SU-DHL-6 (cell line): ENCODE data around the gene HERC3.

ENCODE experiments used
- H2AFZ ChIP-seq: fragments of 200-600 bp; sonication (generic); 2 replicates; pipeline ENCODE4 v1.6.1; 2014; ENCODE audit warnings: low read depth, mild to moderate bottlenecking, moderate library complexity, mixed read lengths, antibody characterized with exemption, low read length; ENCODE audit not compliant: severe bottlenecking
- H3F3A ChIP-seq: fragments of 200-600 bp; shearing (Covaris generic); 2 replicates; pipeline ENCODE4 v1.6.0; 2016; ENCODE audit warnings: antibody characterized with exemption, mild to moderate bottlenecking; ENCODE audit not compliant: insufficient read depth
- H3K27ac ChIP-seq: fragments of 200-600 bp; sonication (generic); 2 replicates; pipeline ENCODE4 v1.5.1; 2016; ENCODE audit warnings: low read depth, mild to moderate bottlenecking, low read length, moderate library complexity, mixed read lengths
- H3K27me3 ChIP-seq: fragments of 200-600 bp; sonication (generic), shearing (Covaris generic); 2 replicates; pipeline ENCODE4 v1.6.0; 2014; ENCODE audit warnings: mild to moderate bottlenecking, low read length
- H3K36me3 ChIP-seq: fragments of 200-600 bp; sonication (generic); 2 replicates; pipeline ENCODE4 v1.6.1; 2014; ENCODE audit warnings: mild to moderate bottlenecking, low read length, mixed read lengths
- H3K4me2 ChIP-seq: fragments of 300-600, 200-600 bp; shearing (Covaris generic), sonication (generic); 2 replicates; pipeline ENCODE4 v1.6.0; 2014; ENCODE audit warnings: low read length, low read depth, mild to moderate bottlenecking; ENCODE audit not compliant: poor library complexity, severe bottlenecking
- H3K4me3 ChIP-seq: fragments of 200-600 bp; sonication (generic); 2 replicates; pipeline ENCODE4 v1.5.1; 2014; ENCODE audit warnings: antibody characterized with exemption, low read length, mild to moderate bottlenecking, mixed read lengths; ENCODE audit not compliant: insufficient read depth, poor library complexity, severe bottlenecking
- H3K79me2 ChIP-seq: fragments of 200-600 bp; sonication (generic); 2 replicates; pipeline ENCODE4 v1.6.1; 2014; ENCODE audit warnings: mild to moderate bottlenecking, low read length, moderate library complexity; ENCODE audit not compliant: insufficient read depth
- H3K9ac ChIP-seq: fragments of 200-600 bp; sonication (generic); 2 replicates; pipeline ENCODE4 v1.7.0; 2014; ENCODE audit warnings: mild to moderate bottlenecking, low read length
- H3K9me2 ChIP-seq: fragments of 200-600 bp; sonication (generic); replicated peaks from 2 replicates; pipeline ENCODE4 v1.6.1; 2014; ENCODE audit warnings: low read length; ENCODE audit not compliant: insufficient read depth
- H3K9me3 ChIP-seq: fragments of 200-600 bp; sonication (generic); 2 replicates; pipeline ENCODE4 v1.6.1; 2014; ENCODE audit warnings: low read length, mixed read lengths; ENCODE audit not compliant: insufficient read depth
- H4K20me1 ChIP-seq: fragments of 200-600 bp; sonication (generic); 2 replicates; pipeline ENCODE4 v1.6.1; 2014; ENCODE audit warnings: low read depth, mild to moderate bottlenecking, antibody characterized with exemption, low read length, moderate library complexity, mixed read lengths
- EZH2phosphoT487 ChIP-seq: fragments of 200-600 bp; sonication (generic), shearing (Covaris generic); conservative IDR thresholded peaks from 2 replicates; pipeline ENCODE4 v1.6.1; 2018; ENCODE audit warnings: mild to moderate bottlenecking, antibody characterized with exemption, low read length, moderate library complexity, mixed read lengths
- TF ChIP-seq, protein P1 (sequence below): fragments of 200-600 bp; sonication (generic); IDR thresholded peaks from one replicate; pipeline ENCODE4 v1.5.1; 2017; ENCODE audit warnings: antibody characterized with exemption, mild to moderate bottlenecking, low read length, moderate library complexity; ENCODE audit not compliant: insufficient read depth, poor library complexity, severe bottlenecking

HERC3 gene

DNA sequence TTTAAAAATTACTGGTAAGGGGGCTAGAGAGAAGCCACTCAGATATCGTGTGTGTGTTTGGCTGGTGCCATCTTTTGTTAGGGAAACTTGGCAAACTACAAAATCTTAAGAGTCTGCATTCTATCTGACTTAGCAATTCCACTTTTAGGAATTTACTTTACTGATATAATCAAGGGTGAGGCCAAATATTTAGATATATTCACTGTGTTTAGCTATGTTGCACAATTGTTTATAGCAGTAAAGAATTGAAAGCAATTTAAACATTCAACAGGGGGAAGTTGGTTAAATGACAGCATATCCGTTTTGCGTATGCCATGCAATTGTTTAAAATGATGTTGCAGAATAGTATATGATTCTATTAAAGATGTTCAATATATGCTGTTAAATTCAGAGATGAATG, 6.4 kb upstream of the HERC3 start:
- Histone ChIP-seq H3K27me3 (no peaks in the 10 kb centered on the region), H3K9ac (no peak overlapping the region), H2AFZ (no peak overlapping the region), H3K36me3 (no peaks in the 10 kb centered on the region), H3K27ac (no peak overlapping the region), H4K20me1 (no peaks in the 10 kb centered on the region), H3K4me3 (no peak overlapping the region), H3K9me3 (no peaks in the 10 kb centered on the region), H3K79me2 (no peaks in the 10 kb centered on the region), H3F3A (no peaks in the 10 kb centered on the region), H3K9me2 (no peaks in the 10 kb centered on the region), H3K4me2 (no peak overlapping the region)
- TF ChIP-seq, protein P1, sequence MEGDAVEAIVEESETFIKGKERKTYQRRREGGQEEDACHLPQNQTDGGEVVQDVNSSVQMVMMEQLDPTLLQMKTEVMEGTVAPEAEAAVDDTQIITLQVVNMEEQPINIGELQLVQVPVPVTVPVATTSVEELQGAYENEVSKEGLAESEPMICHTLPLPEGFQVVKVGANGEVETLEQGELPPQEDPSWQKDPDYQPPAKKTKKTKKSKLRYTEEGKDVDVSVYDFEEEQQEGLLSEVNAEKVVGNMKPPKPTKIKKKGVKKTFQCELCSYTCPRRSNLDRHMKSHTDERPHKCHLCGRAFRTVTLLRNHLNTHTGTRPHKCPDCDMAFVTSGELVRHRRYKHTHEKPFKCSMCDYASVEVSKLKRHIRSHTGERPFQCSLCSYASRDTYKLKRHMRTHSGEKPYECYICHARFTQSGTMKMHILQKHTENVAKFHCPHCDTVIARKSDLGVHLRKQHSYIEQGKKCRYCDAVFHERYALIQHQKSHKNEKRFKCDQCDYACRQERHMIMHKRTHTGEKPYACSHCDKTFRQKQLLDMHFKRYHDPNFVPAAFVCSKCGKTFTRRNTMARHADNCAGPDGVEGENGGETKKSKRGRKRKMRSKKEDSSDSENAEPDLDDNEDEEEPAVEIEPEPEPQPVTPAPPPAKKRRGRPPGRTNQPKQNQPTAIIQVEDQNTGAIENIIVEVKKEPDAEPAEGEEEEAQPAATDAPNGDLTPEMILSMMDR = no peak
- no peak for TF ChIP-seq EZH2phosphoT487

DNA sequence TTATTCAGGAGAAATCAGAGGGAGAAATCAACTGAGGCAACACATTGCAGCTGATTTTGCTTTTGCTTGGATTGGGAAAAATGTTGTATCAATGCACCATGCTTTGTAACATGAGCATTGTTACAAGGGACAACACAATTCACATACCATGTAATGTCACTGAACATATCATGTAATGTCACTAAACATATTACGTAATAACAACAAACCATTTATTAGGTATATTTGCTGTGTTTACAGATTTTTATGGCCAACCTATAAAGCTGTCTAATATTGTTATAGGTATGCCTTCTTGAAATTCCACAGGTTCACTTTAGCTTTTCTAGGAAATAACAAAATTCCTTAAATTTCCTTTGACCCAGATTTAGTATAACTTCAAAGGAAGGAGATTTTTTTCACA, 5.0 kb upstream of the HERC3 start:
- Histone ChIP-seq H3K79me2 (no peaks in the 10 kb centered on the region), H2AFZ (no peak overlapping the region), H3K4me3 (no peak overlapping the region), H3K27ac (no peak overlapping the region), H3K36me3 (no peaks in the 10 kb centered on the region), H3K27me3 (no peaks in the 10 kb centered on the region), H4K20me1 (no peaks in the 10 kb centered on the region), H3K9me3 (no peaks in the 10 kb centered on the region), H3K9me2 (no peaks in the 10 kb centered on the region), H3F3A (no peaks in the 10 kb centered on the region), H3K9ac (no peak overlapping the region), H3K4me2 (no peak overlapping the region)
- no peak for TF ChIP-seq EZH2phosphoT487
- TF ChIP-seq, protein P1 = no peak

DNA sequence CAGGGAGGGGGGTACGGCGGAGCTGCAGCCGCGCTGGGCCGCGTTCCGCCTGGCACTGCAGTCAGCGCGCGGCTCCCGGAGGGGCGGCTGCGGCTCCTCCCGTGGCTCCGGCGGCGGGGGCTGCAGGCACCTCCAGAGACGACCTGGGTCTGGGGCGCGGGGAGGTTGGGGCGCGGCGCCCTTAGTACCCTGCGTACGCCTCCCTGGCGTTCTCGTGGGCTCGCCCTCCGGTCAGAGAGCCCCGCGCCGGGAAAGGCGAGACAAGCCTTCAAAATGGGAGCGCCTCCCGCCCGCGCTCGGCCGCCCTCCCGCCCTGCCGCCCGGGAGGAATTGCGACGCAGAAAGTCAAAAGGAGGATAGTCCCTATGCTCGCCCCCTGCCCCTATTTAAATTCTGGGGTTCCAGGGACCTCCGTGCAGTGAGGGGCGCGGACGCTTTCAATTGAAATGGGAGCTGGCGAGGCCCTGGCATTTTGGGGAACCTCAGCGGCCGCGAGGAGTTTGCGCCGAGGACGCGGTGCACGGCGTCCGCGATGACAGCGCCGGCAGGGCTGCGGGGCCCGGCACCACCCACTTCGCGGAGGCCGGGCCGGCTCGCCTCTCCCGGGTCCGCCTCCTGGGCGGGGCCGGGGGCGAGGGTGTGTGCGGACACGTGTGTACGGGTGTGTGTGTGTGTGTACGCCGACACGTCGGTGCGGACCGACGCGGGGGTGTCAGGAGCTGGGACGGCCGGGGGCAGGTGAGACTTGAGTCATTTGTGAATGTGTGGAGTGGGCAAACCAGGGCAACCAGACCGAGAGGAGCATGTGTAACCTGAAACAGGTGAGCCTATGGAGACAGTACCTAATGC, 544 bp downstream of the HERC3 start:
- Histone ChIP-seq H3K36me3 (no peaks in the 10 kb centered on the region), H3K27me3 (no peaks in the 10 kb centered on the region), H3K79me2 (no peaks in the 10 kb centered on the region), H4K20me1 (no peaks in the 10 kb centered on the region), H3K27ac (no peak overlapping the region), H3K9ac (peak overlapping the region; percentile 67), H3K9me3 (no peaks in the 10 kb centered on the region), H3K9me2 (no peaks in the 10 kb centered on the region), H3F3A (no peaks in the 10 kb centered on the region), H3K4me3 (peak overlapping the region; percentile 59), H2AFZ (peak overlapping the region; percentile 85), H3K4me2 (peak overlapping the region; percentile 69)
- TF ChIP-seq EZH2phosphoT487 = no peak
- TF ChIP-seq, protein P1 = no peak
